C1 segment of cervical spinal cord (tissue), 14 donors: Measurements from ENCODE around the gene EMC6.
"Not testable (repeated sequence)": the region's sequence is repeated elsewhere in the genome, so short reads cannot be mapped to it uniquely, and the experiment has no call there.

Source experiments
- DNase-seq, 14 donors: peaks; one replicate each; lab custom pipeline; 2025; lab: John Stamatoyannopoulos, UW

EMC6 gene

GRCh38 chr17:3681057-3681456 is 12.4 kb downstream of the EMC6 start:
- DNase-seq, result no peak

- no peak for DNase-seq
Observed at GRCh38 chr17:3681565-3681964, 13.0 kb downstream of the EMC6 start.

GRCh38 chr17:3682033-3682432 is 13.4 kb downstream of the EMC6 start:
- no peak for DNase-seq

- DNase-seq, result no peak
Observed at GRCh38 chr17:3683054-3683511, 14.5 kb downstream of the EMC6 start.

GRCh38 chr17:3685174-3685573 is 16.6 kb downstream of the EMC6 start:
- DNase-seq, result no peak

- DNase-seq, result no peak
Observed at GRCh38 chr17:3688027-3688553, 19.5 kb downstream of the EMC6 start.

- DNase-seq, result no peak
Observed at GRCh38 chr17:3688852-3689261, 20.2 kb downstream of the EMC6 start.

- no peak for DNase-seq
Observed at GRCh38 chr17:3689262-3690093, 20.9 kb downstream of the EMC6 start.

- DNase-seq, result no peak
Observed at GRCh38 chr17:3690094-3690715, 21.6 kb downstream of the EMC6 start.

- no peak for DNase-seq
Observed at GRCh38 chr17:3691617-3692067, 23.0 kb downstream of the EMC6 start.

- no peak for DNase-seq
Observed at GRCh38 chr17:3692346-3692745, 23.7 kb downstream of the EMC6 start.

- DNase-seq, result no peak
Observed at GRCh38 chr17:3693141-3693540, 24.5 kb downstream of the EMC6 start.

- no peak for DNase-seq
Observed at GRCh38 chr17:3693829-3694231, 25.2 kb downstream of the EMC6 start.

GRCh38 chr17:3695129-3695722 is 26.6 kb downstream of the EMC6 start:
- DNase-seq, result no peak

- DNase-seq, result peak in 1 of 14 donors; percentile 12
Observed at GRCh38 chr17:3695723-3696411, 27.3 kb downstream of the EMC6 start, which contains the start of gene P2RX5. Gene P2RX5, minus strand, starts transcription at chr17:3696155. Its CDS starts 150 bp downstream, at chr17:3696005.

- DNase-seq, result no peak
Observed at GRCh38 chr17:3697103-3697476, 28.5 kb downstream of the EMC6 start.

GRCh38 chr17:3698139-3698538 is 29.5 kb downstream of the EMC6 start:
- DNase-seq, result no peak

GRCh38 chr17:3699951-3700350 is 31.3 kb downstream of the EMC6 start:
- DNase-seq, result no peak

GRCh38 chr17:3702041-3702539 is 33.5 kb downstream of the EMC6 start:
- not testable (repeated sequence) for DNase-seq

GRCh38 chr17:3704931-3705717 is 36.5 kb downstream of the EMC6 start:
- DNase-seq, result no peak

GRCh38 chr17:3705718-3705984 is 37.0 kb downstream of the EMC6 start:
- not testable (repeated sequence) for DNase-seq
